ENCODE data around the gene CRIP3.
A peak's percentile ranks its signal among the peaks of the same experiment; 100 is the strongest.

Gene CRIP3

GRCh38 chr6:43268355-43268700 is 40.3 kb downstream of the CRIP3 start:
- Histone ChIP-seq H3K36me3 (ENCODE audit: control insufficient read depth in 1 of 2, insufficient read depth in 2 of 2, low read length in 2 of 2) (no peaks in the 10 kb centered on the region), H3K4ac (ENCODE audit: low read depth, low read length) (no peak overlapping the region), H3K23ac (ENCODE audit: low read length) (no peak overlapping the region), H3K9ac (ENCODE audit: low read length) (no peak overlapping the region), H3K18ac (ENCODE audit: low read length) (no peak overlapping the region), H3K4me2 (ENCODE audit: low read length) (no peak overlapping the region), H2BK12ac (ENCODE audit: low read length) (no peak overlapping the region), H3K14ac (ENCODE audit: low read length) (no peak overlapping the region), H4K12ac (ENCODE audit: low read depth, low read length) (no peak overlapping the region), H2BK5ac (ENCODE audit: low read depth, low read length, poor library complexity) (no peak overlapping the region), H4K8ac (ENCODE audit: low read depth, low read length) (no peak overlapping the region), H2BK120ac (ENCODE audit: insufficient read depth, low read length, poor library complexity) (no peak overlapping the region), H4K91ac (ENCODE audit: low read depth, low read length) (no peak overlapping the region), H3K4me3 (ENCODE audit: low read depth, low read length) (no peak overlapping the region), H3K27me3 (ENCODE audit: insufficient read depth, low read length) (peaks cover 3% of the 10 kb centered on the region), H2AFZ (ENCODE audit: insufficient read depth, low read length, poor library complexity) (no peak overlapping the region), H3K4me1 (ENCODE audit: control insufficient read depth in 1 of 2, insufficient read depth in 2 of 2, low read length in 2 of 2) (peaks cover 4 to 8% of the 10 kb centered on the region in 2 experiments), H3K27ac (ENCODE audit: low read depth, low read length) (no peak overlapping the region), H2AK5ac (ENCODE audit: low read length) (no peak overlapping the region), H3K79me2 (ENCODE audit: control insufficient read depth, insufficient read depth, low read length, poor library complexity) (no peaks in the 10 kb centered on the region), H3K79me1 (ENCODE audit: low read length) (no peaks in the 10 kb centered on the region), H3K9me3 (ENCODE audit: insufficient read depth, low read depth, low read length) (no peaks in the 10 kb centered on the region)
- DNase-seq = no peak
- no CpG with 5 or more reads among the region's 3 CpGs for WGBS (ENCODE audit: extremely low coverage, insufficient coverage, insufficient read length)

- no peaks in the 10 kb centered on the region for H3K27me3 ChIP-seq (ENCODE audit: insufficient read depth, low read length)
- no peak overlapping the region for H3K18ac ChIP-seq (ENCODE audit: low read length)
- no peak overlapping the region for H4K12ac ChIP-seq (ENCODE audit: low read depth, low read length)
- H3K79me2 ChIP-seq (ENCODE audit: control insufficient read depth, insufficient read depth, low read length, poor library complexity) = no peaks in the 10 kb centered on the region
- H3K4me1 ChIP-seq (ENCODE audit: control insufficient read depth in 1 of 2, insufficient read depth in 2 of 2, low read length in 2 of 2) = peaks cover 4 to 8% of the 10 kb centered on the region in 2 experiments
- H3K23ac ChIP-seq (ENCODE audit: low read length) = no peak overlapping the region
- no peaks in the 10 kb centered on the region for H3K79me1 ChIP-seq (ENCODE audit: low read length)
- no peak overlapping the region for H3K4ac ChIP-seq (ENCODE audit: low read depth, low read length)
- H3K36me3 ChIP-seq (ENCODE audit: control insufficient read depth in 1 of 2, insufficient read depth in 2 of 2, low read length in 2 of 2) = no peaks in the 10 kb centered on the region
- DNase-seq = no peak
- no peak overlapping the region for H2BK12ac ChIP-seq (ENCODE audit: low read length)
- no CpG with 5 or more reads among the region's 7 CpGs for WGBS (ENCODE audit: extremely low coverage, insufficient coverage, insufficient read length)
- H3K4me2 ChIP-seq (ENCODE audit: low read length) = no peak overlapping the region
- H3K27ac ChIP-seq (ENCODE audit: low read depth, low read length) = no peak overlapping the region
- H2BK5ac ChIP-seq (ENCODE audit: low read depth, low read length, poor library complexity) = no peak overlapping the region
- H3K14ac ChIP-seq (ENCODE audit: low read length) = no peak overlapping the region
- no peak overlapping the region for H2BK120ac ChIP-seq (ENCODE audit: insufficient read depth, low read length, poor library complexity)
- no peak overlapping the region for H4K91ac ChIP-seq (ENCODE audit: low read depth, low read length)
- no peak overlapping the region for H2AFZ ChIP-seq (ENCODE audit: insufficient read depth, low read length, poor library complexity)
- H3K4me3 ChIP-seq (ENCODE audit: low read depth, low read length) = no peak overlapping the region
- H3K9ac ChIP-seq (ENCODE audit: low read length) = no peak overlapping the region
- H3K9me3 ChIP-seq (ENCODE audit: insufficient read depth, low read depth, low read length) = no peaks in the 10 kb centered on the region
- H4K8ac ChIP-seq (ENCODE audit: low read depth, low read length) = no peak overlapping the region
- no peak overlapping the region for H2AK5ac ChIP-seq (ENCODE audit: low read length)
Measured at GRCh38 chr6:43267619-43268354, 40.8 kb downstream of the CRIP3 start.

- Histone ChIP-seq H3K9ac (ENCODE audit: low read length) (no peak overlapping the region), H3K23ac (ENCODE audit: low read length) (no peak overlapping the region), H3K9me3 (ENCODE audit: insufficient read depth, low read depth, low read length) (no peaks in the 10 kb centered on the region), H3K27me3 (ENCODE audit: insufficient read depth, low read length) (no peaks in the 10 kb centered on the region), H2BK12ac (ENCODE audit: low read length) (no peak overlapping the region), H3K14ac (ENCODE audit: low read length) (no peak overlapping the region), H3K79me2 (ENCODE audit: control insufficient read depth, insufficient read depth, low read length, poor library complexity) (no peaks in the 10 kb centered on the region), H3K4me1 (ENCODE audit: control insufficient read depth in 1 of 2, insufficient read depth in 2 of 2, low read length in 2 of 2) (peaks cover 4 to 8% of the 10 kb centered on the region in 2 experiments), H3K4me3 (ENCODE audit: low read depth, low read length) (no peak overlapping the region), H3K4me2 (ENCODE audit: low read length) (no peak overlapping the region), H3K4ac (ENCODE audit: low read depth, low read length) (no peak overlapping the region), H3K18ac (ENCODE audit: low read length) (no peak overlapping the region), H3K36me3 (ENCODE audit: control insufficient read depth in 1 of 2, insufficient read depth in 2 of 2, low read length in 2 of 2) (no peaks in the 10 kb centered on the region), H4K8ac (ENCODE audit: low read depth, low read length) (no peak overlapping the region), H3K27ac (ENCODE audit: low read depth, low read length) (no peak overlapping the region), H2BK5ac (ENCODE audit: low read depth, low read length, poor library complexity) (no peak overlapping the region), H2AFZ (ENCODE audit: insufficient read depth, low read length, poor library complexity) (no peak overlapping the region), H2BK120ac (ENCODE audit: insufficient read depth, low read length, poor library complexity) (no peak overlapping the region), H2AK5ac (ENCODE audit: low read length) (no peak overlapping the region), H3K79me1 (ENCODE audit: low read length) (no peaks in the 10 kb centered on the region), H4K91ac (ENCODE audit: low read depth, low read length) (no peak overlapping the region), H4K12ac (ENCODE audit: low read depth, low read length) (no peak overlapping the region)
- no peak for DNase-seq
- no CpG with 5 or more reads among the region's 6 CpGs for WGBS (ENCODE audit: extremely low coverage, insufficient coverage, insufficient read length)
Measured at GRCh38 chr6:43265564-43265963, 43.1 kb downstream of the CRIP3 start.

DNA sequence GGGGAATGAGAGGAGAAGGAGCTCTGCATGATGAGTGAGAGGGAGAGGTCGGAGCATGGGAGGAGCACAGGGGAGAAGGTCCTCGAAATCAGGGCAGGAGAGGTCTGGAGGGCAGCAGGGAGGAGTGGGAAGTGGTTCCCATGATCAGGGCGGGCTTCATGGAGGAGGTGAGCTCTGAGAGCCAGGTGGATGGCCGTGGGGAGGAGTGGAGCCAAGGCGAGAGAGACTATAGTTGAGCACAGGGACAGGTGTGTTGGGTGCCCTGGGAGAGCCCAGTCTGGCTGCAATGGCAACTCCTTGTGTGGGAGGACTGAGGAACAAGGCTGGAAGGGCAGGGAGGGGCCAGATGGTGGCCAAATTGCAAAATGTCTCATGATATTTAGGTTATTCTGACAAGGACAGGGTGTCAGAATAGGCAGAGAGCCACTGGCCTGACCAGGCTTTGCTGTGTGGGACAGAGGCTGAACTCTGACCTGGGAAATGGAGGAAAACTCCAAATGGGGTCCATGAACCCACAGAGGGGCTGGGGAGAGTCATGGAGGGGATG is 44.0 kb downstream of the CRIP3 start:
- no peak overlapping the region for H3K18ac ChIP-seq (ENCODE audit: low read length)
- H3K4me3 ChIP-seq (ENCODE audit: low read depth, low read length) = peak overlapping the region; percentile 10
- no peaks in the 10 kb centered on the region for H3K27me3 ChIP-seq (ENCODE audit: insufficient read depth, low read length)
- no peak overlapping the region for H3K14ac ChIP-seq (ENCODE audit: low read length)
- no peak overlapping the region for H3K23ac ChIP-seq (ENCODE audit: low read length)
- H3K4me2 ChIP-seq (ENCODE audit: low read length) = no peak overlapping the region
- no peak for DNase-seq
- no peak overlapping the region for H4K91ac ChIP-seq (ENCODE audit: low read depth, low read length)
- H4K12ac ChIP-seq (ENCODE audit: low read depth, low read length) = no peak overlapping the region
- no peaks in the 10 kb centered on the region for H3K9me3 ChIP-seq (ENCODE audit: insufficient read depth, low read depth, low read length)
- H3K79me2 ChIP-seq (ENCODE audit: control insufficient read depth, insufficient read depth, low read length, poor library complexity) = no peaks in the 10 kb centered on the region
- H3K79me1 ChIP-seq (ENCODE audit: low read length) = no peaks in the 10 kb centered on the region
- H2AFZ ChIP-seq (ENCODE audit: insufficient read depth, low read length, poor library complexity) = no peak overlapping the region
- H2BK5ac ChIP-seq (ENCODE audit: low read depth, low read length, poor library complexity) = no peak overlapping the region
- H3K36me3 ChIP-seq (ENCODE audit: control insufficient read depth in 1 of 2, insufficient read depth in 2 of 2, low read length in 2 of 2) = no peaks in the 10 kb centered on the region
- H3K9ac ChIP-seq (ENCODE audit: low read length) = no peak overlapping the region
- no peak overlapping the region for H3K27ac ChIP-seq (ENCODE audit: low read depth, low read length)
- no CpG with 5 or more reads among the region's 5 CpGs for WGBS (ENCODE audit: extremely low coverage, insufficient coverage, insufficient read length)
- H2BK12ac ChIP-seq (ENCODE audit: low read length) = no peak overlapping the region
- H3K4me1 ChIP-seq (ENCODE audit: control insufficient read depth in 1 of 2, insufficient read depth in 2 of 2, low read length in 2 of 2) = peaks cover 4 to 8% of the 10 kb centered on the region in 2 experiments
- no peak overlapping the region for H4K8ac ChIP-seq (ENCODE audit: low read depth, low read length)
- H2BK120ac ChIP-seq (ENCODE audit: insufficient read depth, low read length, poor library complexity) = no peak overlapping the region
- no peak overlapping the region for H3K4ac ChIP-seq (ENCODE audit: low read depth, low read length)
- no peak overlapping the region for H2AK5ac ChIP-seq (ENCODE audit: low read length)

Data from trophoblast cell (in vitro differentiated cells and primary cell).